ENCODE measurements around the gene HBB.

DNA sequence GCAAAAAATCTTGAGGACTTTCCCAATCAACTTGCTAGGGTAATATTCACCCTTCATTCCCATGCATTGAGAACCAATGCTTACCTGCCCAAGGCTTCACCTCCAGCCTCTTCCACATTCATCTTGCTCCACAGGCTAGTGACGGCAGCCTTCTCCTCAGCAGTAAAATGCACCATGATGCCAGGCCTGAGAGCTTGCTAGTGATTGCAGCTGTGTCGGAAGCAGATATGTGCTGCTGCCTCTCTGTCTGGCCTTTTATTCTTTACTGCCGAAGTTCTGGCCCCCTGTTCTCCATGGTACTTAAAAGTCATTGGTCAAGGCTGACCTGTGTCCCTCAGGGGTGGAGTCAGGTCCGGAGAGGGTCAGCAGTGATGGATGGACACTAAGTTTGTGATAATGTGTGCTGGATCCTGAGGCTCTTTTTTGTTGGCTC lies 42.9 kb upstream of the HBB start, which contains the start of gene HBE1:
- TF ChIP-seq, protein P1, sequence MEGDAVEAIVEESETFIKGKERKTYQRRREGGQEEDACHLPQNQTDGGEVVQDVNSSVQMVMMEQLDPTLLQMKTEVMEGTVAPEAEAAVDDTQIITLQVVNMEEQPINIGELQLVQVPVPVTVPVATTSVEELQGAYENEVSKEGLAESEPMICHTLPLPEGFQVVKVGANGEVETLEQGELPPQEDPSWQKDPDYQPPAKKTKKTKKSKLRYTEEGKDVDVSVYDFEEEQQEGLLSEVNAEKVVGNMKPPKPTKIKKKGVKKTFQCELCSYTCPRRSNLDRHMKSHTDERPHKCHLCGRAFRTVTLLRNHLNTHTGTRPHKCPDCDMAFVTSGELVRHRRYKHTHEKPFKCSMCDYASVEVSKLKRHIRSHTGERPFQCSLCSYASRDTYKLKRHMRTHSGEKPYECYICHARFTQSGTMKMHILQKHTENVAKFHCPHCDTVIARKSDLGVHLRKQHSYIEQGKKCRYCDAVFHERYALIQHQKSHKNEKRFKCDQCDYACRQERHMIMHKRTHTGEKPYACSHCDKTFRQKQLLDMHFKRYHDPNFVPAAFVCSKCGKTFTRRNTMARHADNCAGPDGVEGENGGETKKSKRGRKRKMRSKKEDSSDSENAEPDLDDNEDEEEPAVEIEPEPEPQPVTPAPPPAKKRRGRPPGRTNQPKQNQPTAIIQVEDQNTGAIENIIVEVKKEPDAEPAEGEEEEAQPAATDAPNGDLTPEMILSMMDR (IDR thresholded peaks at IDR 0.05; ENCODE audit: extremely low read depth in 1 of 2, insufficient read depth in 1 of 2, low read depth in 1 of 2, low read length in 2 of 2): no peak
- TF ChIP-seq GATA2 (IDR thresholded peaks at IDR 0.05; ENCODE audit: insufficient read depth, insufficient read length, low read depth, low read length) (no peak), JUN (IDR thresholded peaks at IDR 0.05; ENCODE audit: borderline replicate concordance, insufficient read depth, insufficient read length, low read depth) (no peak), POLR2A (IDR thresholded peaks at IDR 0.05; ENCODE audit: low read depth, low read length) (no peak), POLR2AphosphoS5 (IDR thresholded peaks at IDR 0.05; ENCODE audit: insufficient read depth, low read depth, low read length) (no peak), EZH2 (IDR thresholded peaks at IDR 0.05; ENCODE audit: borderline replicate concordance, low read depth, low read length, severe bottlenecking) (no peak)
